H1 (cell line): ENCODE results near the gene FOXN3. TPM values are rescaled to one million over a fixed set of nuclear protein-coding genes. Genes with fewer than 3 reads are reported as not detected.

Experiments
- CTCF ChIA-PET: fragments of 300-600 bp; sonication (Branson Sonifier 250); formaldehyde crosslinking; loops from one replicate; lab custom pipeline; 2021; ENCODE audit not compliant: partially characterized antibody; lab: Charles Lee
- POLR2A ChIA-PET: fragments of 300-600 bp; sonication (Branson Sonifier 250); formaldehyde crosslinking; loops from one replicate; lab custom pipeline; 2021; ENCODE audit warnings: inconsistent platforms; ENCODE audit not compliant: partially characterized antibody; lab: Charles Lee
- DNase-seq, 2 experiments: peaks; one replicate each; pipeline versions ENCODE4 v3.0.0 to v3.0.0-alpha.2; 2010 to 2022; ENCODE audit warnings: low spot score in 2 of 2, low read depth in 1 of 2, mixed read lengths in 1 of 2
- FAIRE-seq: peaks from 2 replicates; lab custom pipeline; 2011; peaks lifted over from hg19 to GRCh38; lab: Jason Lieb, UNC
- H2AFZ ChIP-seq: 2 replicates; pipeline ENCODE4 v1.8.1; 2012; ENCODE audit warnings: low read length, inconsistent platforms
- H2AK5ac ChIP-seq: 2 replicates; pipeline ENCODE4 v1.6.1; 2013; ENCODE audit warnings: low read depth, low read length
- H2BK120ac ChIP-seq: replicated peaks from 2 replicates; pipeline ENCODE3; 2013; ENCODE audit warnings: low read depth, low read length, inconsistent platforms
- H2BK12ac ChIP-seq: 2 replicates; pipeline ENCODE4 v1.6.1; 2013; ENCODE audit warnings: low read depth, low read length
- H2BK15ac ChIP-seq: 2 replicates; pipeline ENCODE4 v1.6.1; 2013; ENCODE audit warnings: low read length
- H2BK20ac ChIP-seq: 2 replicates; pipeline ENCODE4 v1.6.1; 2013; ENCODE audit warnings: low read length
- H2BK5ac ChIP-seq: 2 replicates; pipeline ENCODE4 v1.6.1; 2013; ENCODE audit warnings: low read depth, low read length
- H3K14ac ChIP-seq: 2 replicates; pipeline ENCODE4 v1.6.1; 2013; ENCODE audit warnings: inconsistent platforms; ENCODE audit not compliant: insufficient read length
- H3K18ac ChIP-seq: 2 replicates; pipeline ENCODE4 v1.6.1; 2013; ENCODE audit warnings: low read length; ENCODE audit errors: extremely low read depth
- H3K23ac ChIP-seq: 2 replicates; pipeline ENCODE4 v1.6.1; 2013; ENCODE audit warnings: inconsistent platforms; ENCODE audit not compliant: insufficient read length
- H3K23me2 ChIP-seq: 2 replicates; pipeline ENCODE4 v1.6.1; 2013; ENCODE audit warnings: low read depth, low read length
- H3K27ac ChIP-seq: 2 replicates; pipeline ENCODE4 v1.6.1; 2011; ENCODE audit warnings: low read depth, low read length, inconsistent platforms
- H3K27me3 ChIP-seq, 4 experiments: replicated peaks in 1 of 4; 1 replicate in 1 of 4; 2 replicates in 3 of 4; pipeline versions ENCODE4 v1.6.1 to v1.8.1; 2011 to 2013; ENCODE audit warnings: low read length in 3 of 4, mild to moderate bottlenecking in 3 of 4, inconsistent platforms in 2 of 4, mixed read lengths in 2 of 4, moderate library complexity in 1 of 4; ENCODE audit not compliant: control insufficient read depth in 3 of 4, insufficient read depth in 3 of 4; ENCODE audit errors: extremely low read depth in 1 of 4
- H3K36me3 ChIP-seq, 4 experiments: 2 replicates each; pipeline versions ENCODE4 v1.6.1 to v1.8.1; 2011 to 2013; ENCODE audit warnings: mild to moderate bottlenecking in 4 of 4, low read length in 3 of 4, moderate library complexity in 2 of 4, control low read depth in 1 of 4, inconsistent platforms in 1 of 4; ENCODE audit not compliant: insufficient read depth in 4 of 4, control insufficient read depth in 2 of 4
- H3K4ac ChIP-seq: replicated peaks from 2 replicates; pipeline ENCODE3; 2013; ENCODE audit warnings: low read length, low read depth, mixed read lengths, inconsistent platforms; ENCODE audit not compliant: insufficient read length
- H3K4me1 ChIP-seq, 4 experiments: replicated peaks in 1 of 4; 1 replicate in 1 of 4; 2 replicates in 3 of 4; pipeline versions ENCODE4 v1.6.1 to v1.8.1; 2011 to 2013; ENCODE audit warnings: low read length in 3 of 4, inconsistent platforms in 2 of 4, mixed read lengths in 1 of 4; ENCODE audit not compliant: insufficient read depth in 4 of 4, control insufficient read depth in 3 of 4
- H3K4me2 ChIP-seq, 2 experiments: 2 replicates each; pipeline versions ENCODE4 v1.6.1 to v1.8.1; 2011 to 2013; ENCODE audit warnings: low read depth in 2 of 2, low read length in 2 of 2, control low read depth in 1 of 2, inconsistent platforms in 1 of 2, mild to moderate bottlenecking in 1 of 2; ENCODE audit not compliant: insufficient read depth in 1 of 2
- H3K4me3 ChIP-seq, 4 experiments: fragments of 200-600, 300-600 bp in 1 of 4; sonication (generic), shearing (Covaris generic), sonication (Bioruptor Twin) in 1 of 4; 2 replicates each; pipeline versions ENCODE4 v1.5.1 to v1.8.1; 2011 to 2016; ENCODE audit warnings: low read length in 4 of 4, low read depth in 3 of 4, control low read depth in 2 of 4, inconsistent platforms in 2 of 4, mild to moderate bottlenecking in 2 of 4, mixed read lengths in 1 of 4, moderate library complexity in 1 of 4; ENCODE audit not compliant: insufficient read depth in 2 of 4; ENCODE audit errors: extremely low read depth in 1 of 4
- H3K56ac ChIP-seq: replicated peaks from 2 replicates; pipeline ENCODE3; 2013; ENCODE audit warnings: low read depth, mild to moderate bottlenecking, mixed read lengths, low read length, inconsistent platforms; ENCODE audit not compliant: insufficient read length
- H3K79me1 ChIP-seq: 2 replicates; pipeline ENCODE4 v1.6.1; 2013; ENCODE audit warnings: low read depth, low read length, control low read depth
- H3K79me2 ChIP-seq, 2 experiments: 2 replicates each; pipeline versions ENCODE4 v1.6.1 to v1.8.1; 2012 to 2013; ENCODE audit warnings: low read length in 2 of 2, mild to moderate bottlenecking in 2 of 2, inconsistent platforms in 1 of 2; ENCODE audit not compliant: insufficient read depth in 2 of 2, control insufficient read depth in 1 of 2
- H3K9ac ChIP-seq, 4 experiments: replicated peaks in 1 of 4; 1 replicate in 1 of 4; 2 replicates in 3 of 4; pipeline versions ENCODE4 v1.6.1 to v1.8.1; 2011 to 2013; ENCODE audit warnings: low read depth in 3 of 4, low read length in 3 of 4, control low read depth in 2 of 4, mild to moderate bottlenecking in 2 of 4, moderate library complexity in 2 of 4, inconsistent platforms in 1 of 4; ENCODE audit errors: extremely low read depth in 1 of 4
- H3K9me3 ChIP-seq, 2 experiments: 2 replicates each; pipeline versions ENCODE4 v1.6.1 to v1.8.1; 2012 to 2013; ENCODE audit warnings: mild to moderate bottlenecking in 2 of 2, moderate library complexity in 2 of 2, control low read depth in 1 of 2, inconsistent platforms in 1 of 2, low read depth in 1 of 2, low read length in 1 of 2, mixed read lengths in 1 of 2; ENCODE audit not compliant: insufficient read depth in 2 of 2
- H4K20me1 ChIP-seq, 2 experiments: replicated peaks in 1 of 2; 2 replicates each; pipeline versions ENCODE3 to v1.8.1; 2011 to 2013; ENCODE audit warnings: inconsistent platforms in 2 of 2, low read length in 2 of 2, mild to moderate bottlenecking in 1 of 2; ENCODE audit not compliant: insufficient read depth in 2 of 2, control insufficient read depth in 1 of 2
- H4K5ac ChIP-seq: 2 replicates; pipeline ENCODE4 v1.6.1; 2013; ENCODE audit warnings: low read length, low read depth, mixed read lengths, inconsistent platforms; ENCODE audit not compliant: insufficient read length
- H4K8ac ChIP-seq: 2 replicates; pipeline ENCODE4 v1.8.0; 2013; ENCODE audit warnings: mild to moderate bottlenecking, moderate library complexity, low read length, inconsistent platforms; ENCODE audit not compliant: insufficient read depth; ENCODE audit errors: extremely low read depth
- H4K91ac ChIP-seq: replicated peaks from 2 replicates; pipeline ENCODE3; 2013; ENCODE audit warnings: low read length, mixed read lengths, inconsistent platforms; ENCODE audit not compliant: insufficient read length
- CBX8 ChIP-seq: fragments of 300-800, 300-1000 bp; sonication (generic); IDR thresholded peaks from 2 replicates; pipeline ENCODE4 v1.7.1; 2016; ENCODE audit warnings: low read depth, low read length, borderline replicate concordance
- GABPA ChIP-seq: IDR thresholded peaks from 2 replicates; pipeline ENCODE4 v1.6.1; 2011; ENCODE audit warnings: mild to moderate bottlenecking, low read length, moderate library complexity, borderline replicate concordance; ENCODE audit not compliant: insufficient read depth
- HDAC6 ChIP-seq: IDR thresholded peaks from one replicate; pipeline ENCODE4 v1.7.1; 2012; ENCODE audit warnings: low read depth, mild to moderate bottlenecking, inconsistent platforms, low read length, moderate library complexity
- KDM4A ChIP-seq: IDR thresholded peaks from one replicate; pipeline ENCODE4 v1.7.1; 2012; ENCODE audit warnings: low read depth, mild to moderate bottlenecking, moderate library complexity, low read length, inconsistent platforms; ENCODE audit not compliant: severe bottlenecking
- POU5F1 ChIP-seq: IDR thresholded peaks from 2 replicates; pipeline ENCODE4 v1.6.1; 2011; ENCODE audit warnings: low read depth, mild to moderate bottlenecking, low read length, moderate library complexity
- RBBP5 ChIP-seq: IDR thresholded peaks from 2 replicates; pipeline ENCODE4 v1.7.1; 2012; ENCODE audit warnings: low read depth, mild to moderate bottlenecking, inconsistent platforms, low read length, moderate library complexity, borderline replicate concordance
- RFX5 ChIP-seq: IDR thresholded peaks from 2 replicates; pipeline ENCODE4 v1.6.1; 2011; ENCODE audit warnings: low read depth, low read length, improper control_type of control experiment, borderline replicate concordance
- SAP30 ChIP-seq: fragments of 300-600 bp; sonication (generic); IDR thresholded peaks from 2 replicates; pipeline ENCODE4 v1.7.1; 2012; ENCODE audit warnings: low read length, moderate library complexity, mild to moderate bottlenecking, inconsistent platforms; ENCODE audit not compliant: insufficient read depth, insufficient replicate concordance
- TAF7 ChIP-seq: optimal IDR thresholded peaks from 2 replicates; pipeline ENCODE3; 2011; ENCODE audit warnings: low read depth, mild to moderate bottlenecking, inconsistent platforms, low read length, moderate library complexity, borderline replicate concordance
- TBP ChIP-seq: IDR thresholded peaks from 2 replicates; pipeline ENCODE4 v1.6.1; 2011; ENCODE audit warnings: low read depth, low read length, improper control_type of control experiment
- ZNF274 ChIP-seq: IDR thresholded peaks from 2 replicates; pipeline ENCODE4 v1.7.0; 2012; ENCODE audit warnings: low read length, borderline replicate concordance; ENCODE audit errors: extremely low read depth
- WGBS, 2 experiments: shearing (Covaris generic) in 1 of 2; methylation state at CpG; one replicate each; pipeline versions ENCODE4 v1.1.6 to v1.1.7; 2013 to 2015; ENCODE audit warnings: low lambda C conversion rate in 2 of 2, mixed read lengths in 2 of 2, inconsistent platforms in 1 of 2, low coverage in 1 of 2, missing lambda C conversion rate in 1 of 2; ENCODE audit not compliant: insufficient replicate concordance in 2 of 2, insufficient coverage in 1 of 2, insufficient read length in 1 of 2; ENCODE audit errors: extremely low coverage in 1 of 2, missing lambda C conversion rate in 1 of 2; 5-methylcytosine and 5-hydroxymethylcytosine counted together
- polyA plus RNA-seq, 7 experiments: library from polyadenylated mRNA; depleted of rRNA in 3 of 7; stranded (reverse) in 5 of 7; unstranded in 2 of 7; fragments of >200 nt in 5 of 7; fragments of 200-250 nt in 2 of 7; gene quantifications; 1 replicate in 5 of 7; 2 replicates in 1 of 7; 4 replicates in 1 of 7; pipeline versions ENCODE4 v1.2.1 to v1.2.3, GENCODE V29; 2011 to 2013; ENCODE audit warnings: missing spikeins in 2 of 7, mixed read lengths in 2 of 7
- total RNA-seq: library from RNA; stranded (reverse); fragmentation: NEBNext Ultra II Directional; extraction: Animal tissue kit (Norgen Biotek cat#: 25700); gene quantifications from 2 replicates; pipeline ENCODE4 v1.2.1, GENCODE V29; 2021

FOXN3 gene
- total and polyA plus RNA-seq, 2 of the 8 experiments (the other 6 are each of a cell fraction or from before 2014, with no cell fraction given): 52.6 to 178 TPM

GRCh38 chr14:89394972-89395371 is 22.1 kb downstream of the FOXN3 start:
- Histone ChIP-seq H4K8ac (no peak overlapping the region), H3K36me3 (no peaks in the 10 kb centered on the region; a peak in 1 of 8 replicates), H2BK20ac (no peak overlapping the region), H4K5ac (no peak overlapping the region), H3K9ac (no peak overlapping the region), H4K20me1 (peaks cover 38 to 46% of the 10 kb centered on the region in 2 experiments), H3K14ac (no peak overlapping the region), H2BK120ac (no peak overlapping the region), H3K4me3 (no peak overlapping the region), H2BK15ac (no peak overlapping the region), H3K79me1 (peaks cover 21% of the 10 kb centered on the region), H2AFZ (no peak overlapping the region), H4K91ac (no peak overlapping the region), H3K4me1 (peaks cover 9 to 18% (median 13%) of the 10 kb centered on the region in 4 experiments), H3K23me2 (no peaks in the 10 kb centered on the region), H3K27me3 (no peaks in the 10 kb centered on the region), H3K27ac (no peak overlapping the region), H3K4me2 (no peak overlapping the region), H2BK12ac (no peak overlapping the region), H3K23ac (no peak overlapping the region), H3K9me3 (no peaks in the 10 kb centered on the region), H3K56ac (no peak overlapping the region), H2BK5ac (no peak overlapping the region), H3K4ac (no peak overlapping the region), H3K18ac (no peak overlapping the region), H2AK5ac (no peak overlapping the region), H3K79me2 (peaks cover 71 to 99% of the 10 kb centered on the region in 2 experiments)
- FAIRE-seq (no peak), DNase-seq (no peak)
- POLR2A ChIA-PET: interaction anchor here (1.3 kb wide), 1 partner anchor 11 kb away, joined by 3 read pairs; no protein-coding TSS in a partner anchor
- CTCF ChIA-PET: interaction anchor here (1.0 kb wide), 1 partner anchor 19 kb away, joined by 5 read pairs; no protein-coding TSS in a partner anchor
- 97% methylated on average over 4 of the region's 4 CpGs; no CpG with 5 or more reads in 1 of the 2 experiments for WGBS, 2 experiments
- TF ChIP-seq CBX8 (no peak), SAP30 (no peak), HDAC6 (no peak), RBBP5 (no peak), GABPA (no peak), POU5F1 (no peak), TBP (no peak), KDM4A (no peak), RFX5 (no peak), ZNF274 (no peak), TAF7 (no peak)
